K562 (cell line): ENCODE results near the gene ENOSF1. TPM values are rescaled to one million over a fixed set of nuclear protein-coding genes. Genes with fewer than 3 reads are reported as not detected.

Source experiments
- CBFB ChIP-seq: sonication (generic); formaldehyde crosslinking; IDR thresholded peaks from 2 replicates; pipeline ENCODE4 v1.4.0; 2020; ENCODE audit warnings: mild to moderate bottlenecking, missing genetic modification reagents
- EGR1 ChIP-seq: fragments of 450-650 bp; conservative IDR thresholded peaks from 2 replicates; pipeline ENCODE4 v1.6.1; 2017; ENCODE audit warnings: mild to moderate bottlenecking
- ELF1 ChIP-seq: fragments of 200-800 bp; sonication (Bioruptor generic); IDR thresholded peaks from 2 replicates; pipeline ENCODE4 v1.6.1; 2016; ENCODE audit warnings: missing genetic modification characterization, missing compliant biosample characterization
- GABPA ChIP-seq: fragments of 200-800 bp; sonication (Bioruptor generic); conservative IDR thresholded peaks from 2 replicates; pipeline ENCODE4 v1.6.1; 2016; ENCODE audit warnings: low read depth, missing genetic modification characterization, missing compliant biosample characterization
- MCM7 ChIP-seq, 2 experiments: fragments of 450-650 bp; IDR thresholded peaks; 2 replicates each; pipeline ENCODE4 v1.6.1; 2016 to 2018
- PRPF4 ChIP-seq: fragments of 200-400 bp; formaldehyde crosslinking; IDR thresholded peaks from one replicate; pipeline ENCODE4 v1.6.1; 2017; ENCODE audit warnings: low read length, low read depth, mild to moderate bottlenecking; ENCODE audit not compliant: insufficient read depth, poor library complexity, severe bottlenecking
- SFPQ ChIP-seq: fragments of 200-400 bp; formaldehyde crosslinking; IDR thresholded peaks from 2 replicates; pipeline ENCODE4 v1.6.1; 2017; ENCODE audit warnings: mild to moderate bottlenecking, low read depth, low read length, moderate library complexity
- STAG1 ChIP-seq: sonication (generic); formaldehyde crosslinking; IDR thresholded peaks from 2 replicates; pipeline ENCODE4 v1.5.0; 2020; ENCODE audit warnings: missing genetic modification reagents, borderline replicate concordance
- TAF1 ChIP-seq: IDR thresholded peaks from 2 replicates; pipeline ENCODE4 v1.6.1; 2011; ENCODE audit warnings: mild to moderate bottlenecking, low read length, moderate library complexity; ENCODE audit not compliant: insufficient read depth, control insufficient read depth, severe bottlenecking; ENCODE audit errors: extremely low read depth
- ZNF121 ChIP-seq: sonication (generic); formaldehyde crosslinking; conservative IDR thresholded peaks from 2 replicates; pipeline ENCODE4 v1.8.0; 2022; ENCODE audit warnings: missing genetic modification reagents
- ZNF282 ChIP-seq: sonication (generic); formaldehyde crosslinking; IDR thresholded peaks from 2 replicates; pipeline ENCODE4 v1.8.1; 2023; ENCODE audit warnings: missing genetic modification reagents
- ZNF511 ChIP-seq: sonication (generic); formaldehyde crosslinking; IDR thresholded peaks from 2 replicates; pipeline ENCODE4 v1.8.0; 2022; ENCODE audit warnings: mild to moderate bottlenecking, missing genetic modification reagents
- ZNF79 ChIP-seq: fragments of 250-450 bp; sonication (Bioruptor Pico); IDR thresholded peaks from 2 replicates; pipeline ENCODE4 v1.4.0; 2020; ENCODE audit warnings: low read depth, mild to moderate bottlenecking, moderate library complexity
- polyA plus RNA-seq, 8 experiments: library from polyadenylated mRNA; depleted of rRNA in 4 of 8; stranded (reverse) in 5 of 8; unstranded in 3 of 8; fragments of >200 nt; fragmentation: Nextera tagmentation in 2 of 8; fragmentation: Illumina TruSeq in 1 of 8; extraction: Ambion mirVana in 2 of 8; extraction: Trizol in 1 of 8; gene quantifications; 2 replicates each; pipeline versions ENCODE4 v1.2.1 to v1.2.3, GENCODE V29; 2011 to 2014; ENCODE audit warnings: inconsistent platforms in 1 of 8, missing spikeins in 1 of 8
- total RNA-seq, 7 experiments: library from RNA; depleted of rRNA in 6 of 7; stranded (reverse); fragments of >200 nt in 6 of 7; fragmentation: Illumina TruSeq in 2 of 7; extraction: Trizol in 2 of 7; gene quantifications; 2 replicates each; pipeline versions ENCODE4 v1.2.1 to v1.2.3, GENCODE V29; 2011 to 2021; ENCODE audit warnings: low replicate concordance in 1 of 7
- TF ChIP-seq, protein P1 (sequence below): sonication (generic); formaldehyde crosslinking; IDR thresholded peaks from 2 replicates; pipeline ENCODE4 v1.8.0; 2023; ENCODE audit warnings: missing genetic modification reagents, mild to moderate bottlenecking, borderline replicate concordance
- TF ChIP-seq, protein P2 (sequence below): fragments of 200-800 bp; sonication (Bioruptor generic); IDR thresholded peaks from 2 replicates; pipeline ENCODE4 v1.6.1; 2017; ENCODE audit warnings: missing genetic modification characterization, missing compliant biosample characterization

ENOSF1 gene
- total and polyA plus RNA-seq, 9 of the 15 experiments (the other 6 are each of a cell fraction or from before 2014, with no cell fraction given) = 15.5 to 66.4 (median 46.5) TPM

DNA sequence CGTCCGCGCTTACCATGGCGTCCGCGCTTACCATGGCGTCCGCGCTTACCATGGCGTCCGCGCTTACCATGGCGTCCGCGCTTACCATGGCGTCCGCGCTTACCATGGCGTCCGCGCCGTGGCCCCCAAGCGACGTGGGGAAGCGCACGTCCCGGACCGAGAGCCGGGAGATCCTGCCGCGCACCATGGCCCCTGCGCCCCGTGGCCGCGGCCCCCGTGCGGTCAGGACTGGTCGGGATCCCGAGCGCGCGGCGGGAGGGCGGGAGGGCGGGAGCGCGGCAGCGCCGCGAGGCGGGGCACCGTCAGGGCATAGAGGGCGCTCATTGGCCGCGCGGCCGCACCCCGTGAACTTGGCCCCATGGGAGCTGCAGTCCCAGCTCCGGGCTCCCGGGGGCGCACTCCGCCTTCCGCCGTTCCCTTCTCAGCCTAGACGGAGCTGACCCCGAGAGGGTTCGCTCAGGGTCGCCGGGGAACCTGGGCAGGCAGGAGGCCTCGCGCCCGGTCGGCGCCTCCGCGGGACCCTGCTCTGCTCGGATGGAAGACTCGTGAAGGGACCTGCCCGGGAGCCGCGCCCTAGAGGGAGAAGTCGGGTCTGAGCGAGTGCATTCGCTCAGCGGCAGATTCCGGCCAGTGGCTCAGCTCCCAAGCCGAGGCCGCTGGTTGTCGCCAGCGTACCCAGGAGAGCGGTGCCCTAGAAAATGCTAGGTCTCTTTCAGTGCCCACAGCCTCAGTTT lies at the start of gene ENOSF1 (continued):
- TF ChIP-seq ZNF511 (CRISPR knock-in tag) (peak; percentile 98), EGR1 (0 out of 2 replicates have a peak, but pooled peaks have one; percentile 11), CBFB (CRISPR knock-in tag) (peak; percentile 80; the same call in 1 of the 2 replicates), STAG1 (0 out of 2 replicates have a peak, but pooled peaks have one; percentile 37), GABPA (tag) (peak; percentile 50; the same call in 1 of the 2 replicates), SFPQ (no peak), ZNF282 (CRISPR knock-in tag) (no peak), ZNF121 (CRISPR knock-in tag) (no peak), MCM7 (IDR thresholded peaks at IDR 0.05) (no peak), TAF1 (peak; percentile 74), ELF1 (no peak), PRPF4 (peak; percentile 53), ZNF79 (no peak)
- TF ChIP-seq, protein P1, sequence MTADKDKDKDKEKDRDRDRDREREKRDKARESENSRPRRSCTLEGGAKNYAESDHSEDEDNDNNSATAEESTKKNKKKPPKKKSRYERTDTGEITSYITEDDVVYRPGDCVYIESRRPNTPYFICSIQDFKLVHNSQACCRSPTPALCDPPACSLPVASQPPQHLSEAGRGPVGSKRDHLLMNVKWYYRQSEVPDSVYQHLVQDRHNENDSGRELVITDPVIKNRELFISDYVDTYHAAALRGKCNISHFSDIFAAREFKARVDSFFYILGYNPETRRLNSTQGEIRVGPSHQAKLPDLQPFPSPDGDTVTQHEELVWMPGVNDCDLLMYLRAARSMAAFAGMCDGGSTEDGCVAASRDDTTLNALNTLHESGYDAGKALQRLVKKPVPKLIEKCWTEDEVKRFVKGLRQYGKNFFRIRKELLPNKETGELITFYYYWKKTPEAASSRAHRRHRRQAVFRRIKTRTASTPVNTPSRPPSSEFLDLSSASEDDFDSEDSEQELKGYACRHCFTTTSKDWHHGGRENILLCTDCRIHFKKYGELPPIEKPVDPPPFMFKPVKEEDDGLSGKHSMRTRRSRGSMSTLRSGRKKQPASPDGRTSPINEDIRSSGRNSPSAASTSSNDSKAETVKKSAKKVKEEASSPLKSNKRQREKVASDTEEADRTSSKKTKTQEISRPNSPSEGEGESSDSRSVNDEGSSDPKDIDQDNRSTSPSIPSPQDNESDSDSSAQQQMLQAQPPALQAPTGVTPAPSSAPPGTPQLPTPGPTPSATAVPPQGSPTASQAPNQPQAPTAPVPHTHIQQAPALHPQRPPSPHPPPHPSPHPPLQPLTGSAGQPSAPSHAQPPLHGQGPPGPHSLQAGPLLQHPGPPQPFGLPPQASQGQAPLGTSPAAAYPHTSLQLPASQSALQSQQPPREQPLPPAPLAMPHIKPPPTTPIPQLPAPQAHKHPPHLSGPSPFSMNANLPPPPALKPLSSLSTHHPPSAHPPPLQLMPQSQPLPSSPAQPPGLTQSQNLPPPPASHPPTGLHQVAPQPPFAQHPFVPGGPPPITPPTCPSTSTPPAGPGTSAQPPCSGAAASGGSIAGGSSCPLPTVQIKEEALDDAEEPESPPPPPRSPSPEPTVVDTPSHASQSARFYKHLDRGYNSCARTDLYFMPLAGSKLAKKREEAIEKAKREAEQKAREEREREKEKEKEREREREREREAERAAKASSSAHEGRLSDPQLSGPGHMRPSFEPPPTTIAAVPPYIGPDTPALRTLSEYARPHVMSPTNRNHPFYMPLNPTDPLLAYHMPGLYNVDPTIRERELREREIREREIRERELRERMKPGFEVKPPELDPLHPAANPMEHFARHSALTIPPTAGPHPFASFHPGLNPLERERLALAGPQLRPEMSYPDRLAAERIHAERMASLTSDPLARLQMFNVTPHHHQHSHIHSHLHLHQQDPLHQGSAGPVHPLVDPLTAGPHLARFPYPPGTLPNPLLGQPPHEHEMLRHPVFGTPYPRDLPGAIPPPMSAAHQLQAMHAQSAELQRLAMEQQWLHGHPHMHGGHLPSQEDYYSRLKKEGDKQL (CRISPR knock-in tag) = 0 out of 2 replicates have a peak, but pooled peaks have one; percentile 11
- TF ChIP-seq, protein P2, sequence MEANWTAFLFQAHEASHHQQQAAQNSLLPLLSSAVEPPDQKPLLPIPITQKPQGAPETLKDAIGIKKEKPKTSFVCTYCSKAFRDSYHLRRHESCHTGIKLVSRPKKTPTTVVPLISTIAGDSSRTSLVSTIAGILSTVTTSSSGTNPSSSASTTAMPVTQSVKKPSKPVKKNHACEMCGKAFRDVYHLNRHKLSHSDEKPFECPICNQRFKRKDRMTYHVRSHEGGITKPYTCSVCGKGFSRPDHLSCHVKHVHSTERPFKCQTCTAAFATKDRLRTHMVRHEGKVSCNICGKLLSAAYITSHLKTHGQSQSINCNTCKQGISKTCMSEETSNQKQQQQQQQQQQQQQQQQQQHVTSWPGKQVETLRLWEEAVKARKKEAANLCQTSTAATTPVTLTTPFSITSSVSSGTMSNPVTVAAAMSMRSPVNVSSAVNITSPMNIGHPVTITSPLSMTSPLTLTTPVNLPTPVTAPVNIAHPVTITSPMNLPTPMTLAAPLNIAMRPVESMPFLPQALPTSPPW (CRISPR knock-in tag) = peak; percentile 82
